ENCODE measurements around the gene MYL2.
"Not testable (repeated sequence)": the region's sequence is repeated elsewhere in the genome, so short reads cannot be mapped to it uniquely, and the experiment has no call there.

MYL2 gene

GRCh38 chr12:110920324-110920910 is at the start of gene MYL2:
TSS of gene MYL2 (minus strand) at chr12:110920579. CDS start at chr12:110920529, 50 bp downstream.
- no peak for DNase-seq (ENCODE audit: low read depth)

GRCh38 chr12:110966081-110966760 is 45.8 kb upstream of the MYL2 start:
- DNase-seq (ENCODE audit: low read depth) = no peak

- DNase-seq (ENCODE audit: low read depth) = no peak
Observed at GRCh38 chr12:110965574-110965973, 45.2 kb upstream of the MYL2 start.

GRCh38 chr12:110960795-110961194 is 40.4 kb upstream of the MYL2 start:
- DNase-seq (ENCODE audit: low read depth) = no peak

GRCh38 chr12:110957652-110958051 is 37.3 kb upstream of the MYL2 start:
- DNase-seq (ENCODE audit: low read depth) = no peak

GRCh38 chr12:110957159-110957558 is 36.8 kb upstream of the MYL2 start:
- DNase-seq (ENCODE audit: low read depth) = no peak

- DNase-seq (ENCODE audit: low read depth) = not testable (repeated sequence)
Observed at GRCh38 chr12:110950867-110951266, 30.5 kb upstream of the MYL2 start.

- DNase-seq (ENCODE audit: low read depth) = not testable (repeated sequence)
Observed at GRCh38 chr12:110950466-110950865, 30.1 kb upstream of the MYL2 start.

GRCh38 chr12:110948041-110948440 is 27.7 kb upstream of the MYL2 start:
- DNase-seq (ENCODE audit: low read depth) = no peak

GRCh38 chr12:110943373-110943772 is 23.0 kb upstream of the MYL2 start:
- DNase-seq (ENCODE audit: low read depth) = no peak

GRCh38 chr12:110941391-110941790 is 21.0 kb upstream of the MYL2 start:
- no peak for DNase-seq (ENCODE audit: low read depth)

GRCh38 chr12:110940933-110941332 is 20.6 kb upstream of the MYL2 start:
- no peak for DNase-seq (ENCODE audit: low read depth)

GRCh38 chr12:110940296-110940695 is 19.9 kb upstream of the MYL2 start:
- DNase-seq (ENCODE audit: low read depth) = no peak

- DNase-seq (ENCODE audit: low read depth) = peak; percentile 6
Observed at GRCh38 chr12:110937104-110937641, 16.8 kb upstream of the MYL2 start.

GRCh38 chr12:110936367-110937103 is 16.2 kb upstream of the MYL2 start:
- no peak for DNase-seq (ENCODE audit: low read depth)

GRCh38 chr12:110935588-110935987 is 15.2 kb upstream of the MYL2 start:
- DNase-seq (ENCODE audit: low read depth) = no peak

GRCh38 chr12:110934093-110934852 is 13.9 kb upstream of the MYL2 start:
- no peak for DNase-seq (ENCODE audit: low read depth)

GRCh38 chr12:110933326-110933974 is 13.1 kb upstream of the MYL2 start:
- no peak for DNase-seq (ENCODE audit: low read depth)

GRCh38 chr12:110932046-110932445 is 11.7 kb upstream of the MYL2 start:
- no peak for DNase-seq (ENCODE audit: low read depth)

- DNase-seq (ENCODE audit: low read depth) = no peak
Observed at GRCh38 chr12:110931315-110931728, 10.9 kb upstream of the MYL2 start.
